Brain pericyte (primary cell): ENCODE results near the gene ZFAND2A.
A peak's percentile ranks its signal among the peaks of the same experiment; 100 is the strongest.
"Not testable (repeated sequence)": the region's sequence is repeated elsewhere in the genome, so short reads cannot be mapped to it uniquely, and the experiment has no call there.

ENCODE experiments used
- DNase-seq: peaks from one replicate; pipeline ENCODE4 v3.0.0-alpha.2; 2012; ENCODE audit warnings: low read depth, low spot score

Gene ZFAND2A

GRCh38 chr7:1159891-1160669 is at the start of gene ZFAND2A:
TSS of gene ZFAND2A (minus strand) at chr7:1160196. CDS start at chr7:1158212, 1,984 bp downstream.
- peak; percentile 92 for DNase-seq

- DNase-seq = no peak
Observed at GRCh38 chr7:1209097-1209496, 49.1 kb upstream of the ZFAND2A start.

GRCh38 chr7:1205742-1206141 is 45.7 kb upstream of the ZFAND2A start:
- DNase-seq = not testable (repeated sequence)

- DNase-seq = no peak
Observed at GRCh38 chr7:1204460-1205140, 44.6 kb upstream of the ZFAND2A start.

GRCh38 chr7:1202914-1203313 is 42.9 kb upstream of the ZFAND2A start:
- not testable (repeated sequence) for DNase-seq

GRCh38 chr7:1201916-1202315 is 41.9 kb upstream of the ZFAND2A start:
- no peak for DNase-seq

GRCh38 chr7:1200045-1200444 is 40.0 kb upstream of the ZFAND2A start:
- DNase-seq = no peak

- no peak for DNase-seq
Observed at GRCh38 chr7:1197997-1198625, 38.1 kb upstream of the ZFAND2A start.

GRCh38 chr7:1196950-1197349 is 37.0 kb upstream of the ZFAND2A start:
- no peak for DNase-seq

GRCh38 chr7:1196441-1196840 is 36.4 kb upstream of the ZFAND2A start:
- not testable (repeated sequence) for DNase-seq

- DNase-seq = no peak
Observed at GRCh38 chr7:1193593-1194424, 33.8 kb upstream of the ZFAND2A start.

- DNase-seq = no peak
Observed at GRCh38 chr7:1192171-1192676, 32.2 kb upstream of the ZFAND2A start.

- no peak for DNase-seq
Observed at GRCh38 chr7:1189986-1190772, 30.2 kb upstream of the ZFAND2A start.

GRCh38 chr7:1188720-1189294 is 28.8 kb upstream of the ZFAND2A start:
- DNase-seq = no peak

- DNase-seq = no peak
Observed at GRCh38 chr7:1187127-1187526, 27.1 kb upstream of the ZFAND2A start.

GRCh38 chr7:1181640-1182039 is 21.6 kb upstream of the ZFAND2A start:
- DNase-seq = no peak

GRCh38 chr7:1181031-1181430 is 21.0 kb upstream of the ZFAND2A start:
- DNase-seq = no peak

GRCh38 chr7:1176891-1177373 is 16.9 kb upstream of the ZFAND2A start:
- no peak for DNase-seq

- no peak for DNase-seq
Observed at GRCh38 chr7:1175967-1176851, 16.2 kb upstream of the ZFAND2A start.
